K562 (cell line): Measurements from ENCODE around the gene GNAL. TPM values are rescaled to one million over a fixed set of nuclear protein-coding genes. Genes with fewer than 3 reads are reported as not detected.
A peak's percentile ranks its signal among the peaks of the same experiment; 100 is the strongest.

ENCODE experiments used
- ARID1B ChIP-seq: fragments of 450-650 bp; IDR thresholded peaks from 2 replicates; pipeline ENCODE4 v1.6.1; 2016; ENCODE audit warnings: antibody characterized with exemption, mild to moderate bottlenecking, inconsistent platforms
- ARID2 ChIP-seq: fragments of 450-650 bp; IDR thresholded peaks from 2 replicates; pipeline ENCODE4 v1.6.1; 2017; ENCODE audit warnings: antibody characterized with exemption, mild to moderate bottlenecking
- HNRNPK ChIP-seq: fragments of 200-400 bp; formaldehyde crosslinking; IDR thresholded peaks from one replicate; pipeline ENCODE4 v1.6.1; 2018; ENCODE audit warnings: mild to moderate bottlenecking, low read depth, low read length; ENCODE audit not compliant: poor library complexity, severe bottlenecking
- IFI16 ChIP-seq: fragments of 250-450 bp; sonication (Bioruptor Pico); IDR thresholded peaks from 2 replicates; pipeline ENCODE4 v2.1.2; 2022; ENCODE audit warnings: mild to moderate bottlenecking, inconsistent platforms
- KLF16 ChIP-seq: IDR thresholded peaks from 2 replicates; pipeline ENCODE4 v1.6.1; 2016; ENCODE audit warnings: antibody characterized with exemption
- MIER1 ChIP-seq: fragments of 450-650 bp; IDR thresholded peaks from 2 replicates; pipeline ENCODE4 v1.6.1; 2016; ENCODE audit warnings: antibody characterized with exemption, mild to moderate bottlenecking, low read depth
- NFE2 ChIP-seq: IDR thresholded peaks from 2 replicates; pipeline ENCODE4 v1.6.1; 2014; ENCODE audit warnings: antibody characterized with exemption, low read depth
- PRMT5 ChIP-seq: sonication (generic); formaldehyde crosslinking; IDR thresholded peaks from 2 replicates; pipeline ENCODE4 v1.5.0; 2020; ENCODE audit warnings: missing genetic modification reagents
- RBM34 ChIP-seq: fragments of 200-400 bp; formaldehyde crosslinking; IDR thresholded peaks from 2 replicates; pipeline ENCODE4 v1.6.1; 2018; ENCODE audit warnings: low read length, borderline replicate concordance; ENCODE audit not compliant: insufficient read depth
- SNAPC5 ChIP-seq: fragments of 250-450 bp; sonication (Bioruptor Pico); IDR thresholded peaks from 2 replicates; pipeline ENCODE4 v1.8.0; 2021; ENCODE audit warnings: moderate library complexity, mild to moderate bottlenecking, inconsistent platforms
- SP1 ChIP-seq: sonication (generic); formaldehyde crosslinking; IDR thresholded peaks from 2 replicates; pipeline ENCODE4 v1.8.1; 2022; ENCODE audit warnings: mild to moderate bottlenecking, missing genetic modification reagents
- THAP7 ChIP-seq: fragments of 250-450 bp; sonication (Bioruptor Pico); IDR thresholded peaks from 2 replicates; pipeline ENCODE4 v1.5.0; 2021
- ZNF143 ChIP-seq: sonication (generic); formaldehyde crosslinking; IDR thresholded peaks from 2 replicates; pipeline ENCODE4 v1.9.0; 2022; ENCODE audit warnings: mild to moderate bottlenecking, missing genetic modification reagents
- ZNF280A ChIP-seq: fragments of 450-650 bp; IDR thresholded peaks from 2 replicates; pipeline ENCODE4 v1.6.1; 2018; ENCODE audit warnings: mild to moderate bottlenecking, low read depth; ENCODE audit not compliant: partially characterized antibody
- ZNF778 ChIP-seq: fragments of 450-650 bp; formaldehyde crosslinking; IDR thresholded peaks from 2 replicates; pipeline ENCODE4 v1.4.0; 2020; ENCODE audit warnings: mild to moderate bottlenecking, moderate library complexity
- polyA plus RNA-seq, 8 experiments: library from polyadenylated mRNA; depleted of rRNA in 4 of 8; stranded (reverse) in 5 of 8; unstranded in 3 of 8; fragments of >200 nt; fragmentation: Nextera tagmentation in 2 of 8; fragmentation: Illumina TruSeq in 1 of 8; extraction: Ambion mirVana in 2 of 8; extraction: Trizol in 1 of 8; gene quantifications; 2 replicates each; pipeline versions ENCODE4 v1.2.1 to v1.2.3, GENCODE V29; 2011 to 2014; ENCODE audit warnings: inconsistent platforms in 1 of 8, missing spikeins in 1 of 8
- total RNA-seq, 7 experiments: library from RNA; depleted of rRNA in 6 of 7; stranded (reverse); fragments of >200 nt in 6 of 7; fragmentation: Illumina TruSeq in 2 of 7; extraction: Trizol in 2 of 7; gene quantifications; 2 replicates each; pipeline versions ENCODE4 v1.2.1 to v1.2.3, GENCODE V29; 2011 to 2021; ENCODE audit warnings: low replicate concordance in 1 of 7
- TF ChIP-seq, protein P1 (sequence below): fragments of 450-650 bp; IDR thresholded peaks from 2 replicates; pipeline ENCODE4 v1.6.1; 2017; ENCODE audit warnings: antibody characterized with exemption, mild to moderate bottlenecking
- TF ChIP-seq, protein P2 (sequence below): IDR thresholded peaks from 3 replicates; pipeline ENCODE4 v1.6.1; 2011; ENCODE audit warnings: borderline replicate concordance, mild to moderate bottlenecking; ENCODE audit not compliant: insufficient read length, insufficient read depth

The GNAL gene
- total and polyA plus RNA-seq, 9 of the 15 experiments (the other 6 are each of a cell fraction or from before 2014, with no cell fraction given): under 0.01 to 0.10 (median 0.01) TPM; not detected in 5

DNA sequence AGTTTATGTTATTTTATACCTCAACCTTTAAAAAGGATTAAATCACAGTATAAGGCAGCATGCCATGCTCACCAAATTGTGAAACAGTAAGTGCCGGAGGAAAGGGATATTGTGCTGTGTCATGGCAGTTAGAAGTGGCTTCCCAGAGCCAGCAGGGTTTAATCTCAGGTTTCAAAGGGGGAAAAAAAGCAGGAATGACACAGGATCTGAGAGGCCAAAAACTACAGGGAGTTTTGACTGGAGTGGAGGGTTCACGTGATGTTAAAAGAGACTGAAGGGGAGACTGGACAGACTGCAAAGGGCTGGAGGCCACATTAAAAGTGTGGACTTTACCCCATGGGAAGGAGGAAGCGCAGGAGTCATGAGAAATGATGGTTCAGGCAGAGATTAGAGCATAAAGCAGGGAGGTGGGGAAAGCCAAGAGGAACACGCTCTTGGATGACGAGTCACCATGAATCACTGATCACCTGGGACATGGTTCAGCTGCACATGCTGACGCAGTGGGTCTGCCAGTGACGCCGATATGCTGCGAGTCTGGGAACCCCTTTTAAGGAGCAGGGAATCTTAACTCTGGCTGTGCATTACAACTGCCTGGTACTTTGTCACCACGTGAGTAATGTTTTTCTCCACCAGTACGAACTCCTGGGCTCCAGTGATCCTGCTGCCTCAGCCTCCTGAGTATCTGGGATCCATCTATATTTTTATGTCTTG, 168.3 kb downstream of the GNAL start (continued):
- TF ChIP-seq ZNF280A (no peak), ZNF143 (no peak), ARID2 (no peak), RBM34 (no peak), ZNF778 (CRISPR knock-in tag) (no peak), NFE2 (peak; percentile 87), KLF16 (no peak), ARID1B (peak; percentile 77), PRMT5 (CRISPR knock-in tag) (no peak), IFI16 (CRISPR knock-in tag) (no peak), SP1 (CRISPR knock-in tag) (no peak), MIER1 (no peak), THAP7 (CRISPR knock-in tag) (no peak), SNAPC5 (CRISPR knock-in tag) (no peak), HNRNPK (no peak)
- TF ChIP-seq, protein P1, sequence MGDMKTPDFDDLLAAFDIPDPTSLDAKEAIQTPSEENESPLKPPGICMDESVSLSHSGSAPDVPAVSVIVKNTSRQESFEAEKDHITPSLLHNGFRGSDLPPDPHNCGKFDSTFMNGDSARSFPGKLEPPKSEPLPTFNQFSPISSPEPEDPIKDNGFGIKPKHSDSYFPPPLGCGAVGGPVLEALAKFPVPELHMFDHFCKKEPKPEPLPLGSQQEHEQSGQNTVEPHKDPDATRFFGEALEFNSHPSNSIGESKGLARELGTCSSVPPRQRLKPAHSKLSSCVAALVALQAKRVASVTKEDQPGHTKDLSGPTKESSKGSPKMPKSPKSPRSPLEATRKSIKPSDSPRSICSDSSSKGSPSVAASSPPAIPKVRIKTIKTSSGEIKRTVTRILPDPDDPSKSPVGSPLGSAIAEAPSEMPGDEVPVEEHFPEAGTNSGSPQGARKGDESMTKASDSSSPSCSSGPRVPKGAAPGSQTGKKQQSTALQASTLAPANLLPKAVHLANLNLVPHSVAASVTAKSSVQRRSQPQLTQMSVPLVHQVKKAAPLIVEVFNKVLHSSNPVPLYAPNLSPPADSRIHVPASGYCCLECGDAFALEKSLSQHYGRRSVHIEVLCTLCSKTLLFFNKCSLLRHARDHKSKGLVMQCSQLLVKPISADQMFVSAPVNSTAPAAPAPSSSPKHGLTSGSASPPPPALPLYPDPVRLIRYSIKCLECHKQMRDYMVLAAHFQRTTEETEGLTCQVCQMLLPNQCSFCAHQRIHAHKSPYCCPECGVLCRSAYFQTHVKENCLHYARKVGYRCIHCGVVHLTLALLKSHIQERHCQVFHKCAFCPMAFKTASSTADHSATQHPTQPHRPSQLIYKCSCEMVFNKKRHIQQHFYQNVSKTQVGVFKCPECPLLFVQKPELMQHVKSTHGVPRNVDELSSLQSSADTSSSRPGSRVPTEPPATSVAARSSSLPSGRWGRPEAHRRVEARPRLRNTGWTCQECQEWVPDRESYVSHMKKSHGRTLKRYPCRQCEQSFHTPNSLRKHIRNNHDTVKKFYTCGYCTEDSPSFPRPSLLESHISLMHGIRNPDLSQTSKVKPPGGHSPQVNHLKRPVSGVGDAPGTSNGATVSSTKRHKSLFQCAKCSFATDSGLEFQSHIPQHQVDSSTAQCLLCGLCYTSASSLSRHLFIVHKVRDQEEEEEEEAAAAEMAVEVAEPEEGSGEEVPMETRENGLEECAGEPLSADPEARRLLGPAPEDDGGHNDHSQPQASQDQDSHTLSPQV: no peak
- TF ChIP-seq, protein P2, sequence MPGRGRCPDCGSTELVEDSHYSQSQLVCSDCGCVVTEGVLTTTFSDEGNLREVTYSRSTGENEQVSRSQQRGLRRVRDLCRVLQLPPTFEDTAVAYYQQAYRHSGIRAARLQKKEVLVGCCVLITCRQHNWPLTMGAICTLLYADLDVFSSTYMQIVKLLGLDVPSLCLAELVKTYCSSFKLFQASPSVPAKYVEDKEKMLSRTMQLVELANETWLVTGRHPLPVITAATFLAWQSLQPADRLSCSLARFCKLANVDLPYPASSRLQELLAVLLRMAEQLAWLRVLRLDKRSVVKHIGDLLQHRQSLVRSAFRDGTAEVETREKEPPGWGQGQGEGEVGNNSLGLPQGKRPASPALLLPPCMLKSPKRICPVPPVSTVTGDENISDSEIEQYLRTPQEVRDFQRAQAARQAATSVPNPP: no peak
